ENCODE data around the gene RTKN. TPM values are rescaled to one million over a fixed set of nuclear protein-coding genes. Genes with fewer than 3 reads are reported as not detected.

Gene RTKN
- total RNA-seq, 1 experiment from 2014 or later = 83.1 TPM

GRCh38 chr2:74420006-74420405 lies 21.7 kb downstream of the RTKN start:
- Histone ChIP-seq H3K4me1 (ENCODE audit: control insufficient read depth, insufficient read depth, low read length) (peaks cover 4% of the 10 kb centered on the region; the same call in 1 of the 2 replicates), H3K9me3 (ENCODE audit: control insufficient read depth, insufficient read depth, low read depth, low read length) (no peaks in the 10 kb centered on the region), H3K27me3 (ENCODE audit: control insufficient read depth, insufficient read depth, low read length) (no peaks in the 10 kb centered on the region), H3K4me3 (ENCODE audit: low read depth in 2 of 2, low read length in 2 of 2) (no peak overlapping the region), H3K27ac (ENCODE audit: low read length) (no peak overlapping the region), H3K36me3 (ENCODE audit: control insufficient read depth, insufficient read depth, low read length) (no peaks in the 10 kb centered on the region; the same call in 1 of the 2 replicates)
- ChIA-PET POLR2A (interaction anchor here (0.7 kb wide), 1 partner anchor 40 kb away, joined by 8 read pairs; the partner anchor contains the start of gene DCTN1), CTCF (no interaction called here)
- ATAC-seq (no peak), DNase-seq (ENCODE audit: low read depth, low spot score) (no peak)
- no TSS peak for BruUV-seq (replicated peaks)
- TF ChIP-seq TCF7L2 (IDR thresholded peaks at IDR 0.05; ENCODE audit: low read depth, low read length) = no peak
- no peak for TF ChIP-seq CTCF (IDR thresholded peaks at IDR 0.05)
- TF ChIP-seq SIN3A (IDR thresholded peaks at IDR 0.05; ENCODE audit: borderline replicate concordance, insufficient read depth, low read depth, low read length) = no peak
- TF ChIP-seq REST (IDR thresholded peaks at IDR 0.05; ENCODE audit: insufficient read depth in 1 of 2, low read depth in 2 of 2, low read length in 1 of 2) = no peak
- TF ChIP-seq POLR2AphosphoS5 (IDR thresholded peaks at IDR 0.05; ENCODE audit: low read depth, low read length) = no peak
- intact Hi-C loops (cut with micrococcal nuclease; ENCODE audit: unreplicated experiment) = no loop called here
- in situ Hi-C loops (cut with HindIII; ENCODE audit: low pct_unique_long_range_greater_than_20kb, low sequenced_read_pairs) = no loop called here

GRCh38 chr2:74419345-74419744 lies 22.4 kb downstream of the RTKN start:
- no TSS peak for BruUV-seq (replicated peaks)
- CTCF ChIA-PET = no interaction called here

More at GRCh38 chr2:74419345-74419744, 22.4 kb downstream of the RTKN start:
- no peak for ATAC-seq
- in situ Hi-C loops (cut with HindIII; ENCODE audit: low pct_unique_long_range_greater_than_20kb, low sequenced_read_pairs) (no loop called here), intact Hi-C loops (cut with micrococcal nuclease; ENCODE audit: unreplicated experiment) (no loop called here)
- H3K4me1 ChIP-seq (ENCODE audit: control insufficient read depth, insufficient read depth, low read length) = peaks cover 4% of the 10 kb centered on the region; the same call in 1 of the 2 replicates
- H3K4me3 ChIP-seq (ENCODE audit: low read depth in 2 of 2, low read length in 2 of 2) = no peak overlapping the region
- no peaks in the 10 kb centered on the region for H3K9me3 ChIP-seq (ENCODE audit: control insufficient read depth, insufficient read depth, low read depth, low read length)
- no peak for DNase-seq (ENCODE audit: low read depth, low spot score)
- POLR2A ChIA-PET = interaction anchor here (0.6 kb wide), 1 partner anchor 10 kb away, joined by 4 read pairs; no protein-coding TSS in a partner anchor
- H3K36me3 ChIP-seq (ENCODE audit: control insufficient read depth, insufficient read depth, low read length) = no peaks in the 10 kb centered on the region; the same call in 1 of the 2 replicates
- TF ChIP-seq POLR2AphosphoS5 (IDR thresholded peaks at IDR 0.05; ENCODE audit: low read depth, low read length) = no peak
- no peak for TF ChIP-seq SIN3A (IDR thresholded peaks at IDR 0.05; ENCODE audit: borderline replicate concordance, insufficient read depth, low read depth, low read length)
- TF ChIP-seq CTCF (IDR thresholded peaks at IDR 0.05) = no peak
- no peak for TF ChIP-seq TCF7L2 (IDR thresholded peaks at IDR 0.05; ENCODE audit: low read depth, low read length)
- TF ChIP-seq REST (IDR thresholded peaks at IDR 0.05; ENCODE audit: insufficient read depth in 1 of 2, low read depth in 2 of 2, low read length in 1 of 2) = no peak
- no peaks in the 10 kb centered on the region for H3K27me3 ChIP-seq (ENCODE audit: control insufficient read depth, insufficient read depth, low read length)
- no peak overlapping the region for H3K27ac ChIP-seq (ENCODE audit: low read length)

Data from Panc1 (cell line).